ENCODE measurements around the gene CALN1. TPM values are rescaled to one million over a fixed set of nuclear protein-coding genes. Genes with fewer than 3 reads are reported as not detected.

CALN1 gene
- total and polyA plus RNA-seq, 9 donors: under 0.01 to 0.18 (median 0.13) TPM; not detected in 2

- Histone ChIP-seq H3K4me3 (no peak overlapping the region), H3K4me1 (ENCODE audit: insufficient read depth) (no peaks in the 10 kb centered on the region), H3K27ac (no peak overlapping the region), H3K9me3 (peaks cover 0 to 5% of the 10 kb centered on the region in 2 donors), H3K36me3 (no peaks in the 10 kb centered on the region), H3K27me3 (no peaks in the 10 kb centered on the region)
- no peak for DNase-seq
- TF ChIP-seq POLR2A (IDR thresholded peaks at IDR 0.05): no peak
- no peak for TF ChIP-seq CTCF (IDR thresholded peaks at IDR 0.05)
- no peak for TF ChIP-seq EP300 (IDR thresholded peaks at IDR 0.05)
- intact Hi-C loops (cut with DNase I): no loop called here
- WGBS, 3 donors: 1 to 11% (median 9%) methylated on average over 3 of the region's 3 CpGs
These were observed 391.8 kb downstream of the CALN1 start for GRCh38 chr7:72020311-72020710.

- intact Hi-C loops (cut with DNase I): no loop called here
- no peak for DNase-seq
- Histone ChIP-seq H3K9me3 (peaks cover 0 to 5% of the 10 kb centered on the region in 2 donors), H3K4me1 (ENCODE audit: insufficient read depth) (no peaks in the 10 kb centered on the region), H3K4me3 (no peak overlapping the region), H3K36me3 (no peaks in the 10 kb centered on the region), H3K27me3 (no peaks in the 10 kb centered on the region), H3K27ac (no peak overlapping the region)
- WGBS, 3 donors: 89 to 98% (median 94%) methylated on average over 2 of the region's 2 CpGs
- TF ChIP-seq EP300 (IDR thresholded peaks at IDR 0.05): no peak
- no peak for TF ChIP-seq POLR2A (IDR thresholded peaks at IDR 0.05)
- TF ChIP-seq CTCF (IDR thresholded peaks at IDR 0.05): no peak
These were observed 392.7 kb downstream of the CALN1 start for GRCh38 chr7:72019436-72019835.

DNA sequence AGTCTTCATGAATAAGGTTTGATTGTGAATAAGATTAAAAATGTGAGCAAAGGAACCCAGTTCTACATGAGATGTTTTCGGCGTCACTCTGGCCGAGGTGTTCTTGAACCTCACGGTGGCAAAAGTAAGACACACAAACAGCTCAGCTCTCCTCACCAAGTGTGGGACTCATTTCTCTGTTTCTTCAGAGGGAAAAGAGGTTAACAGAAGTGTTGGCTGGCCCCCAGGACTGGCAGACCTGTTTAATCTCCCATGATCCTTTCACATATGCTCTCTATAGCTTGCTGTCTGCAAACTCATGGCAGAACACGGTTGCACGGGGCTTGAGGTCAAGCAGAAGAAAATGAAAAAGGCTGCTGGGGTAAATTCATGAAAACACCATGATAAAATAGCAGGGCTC, 394.4 kb downstream of the CALN1 start:
- H3K27me3 ChIP-seq: no peaks in the 10 kb centered on the region
- H3K36me3 ChIP-seq: no peaks in the 10 kb centered on the region
- intact Hi-C loops (cut with DNase I): no loop called here
- H3K27ac ChIP-seq: no peak overlapping the region
- H3K4me1 ChIP-seq (ENCODE audit: insufficient read depth): no peaks in the 10 kb centered on the region
- 75 to 81% (median 78%) methylated on average over 6 of the region's 6 CpGs for WGBS, 3 donors
- peaks cover 0 to 5% of the 10 kb centered on the region in 2 donors for H3K9me3 ChIP-seq
- TF ChIP-seq EP300 (IDR thresholded peaks at IDR 0.05): no peak
- TF ChIP-seq POLR2A (IDR thresholded peaks at IDR 0.05): no peak
- TF ChIP-seq CTCF (IDR thresholded peaks at IDR 0.05): no peak
- H3K4me3 ChIP-seq: no peak overlapping the region
- DNase-seq: no peak

DNA sequence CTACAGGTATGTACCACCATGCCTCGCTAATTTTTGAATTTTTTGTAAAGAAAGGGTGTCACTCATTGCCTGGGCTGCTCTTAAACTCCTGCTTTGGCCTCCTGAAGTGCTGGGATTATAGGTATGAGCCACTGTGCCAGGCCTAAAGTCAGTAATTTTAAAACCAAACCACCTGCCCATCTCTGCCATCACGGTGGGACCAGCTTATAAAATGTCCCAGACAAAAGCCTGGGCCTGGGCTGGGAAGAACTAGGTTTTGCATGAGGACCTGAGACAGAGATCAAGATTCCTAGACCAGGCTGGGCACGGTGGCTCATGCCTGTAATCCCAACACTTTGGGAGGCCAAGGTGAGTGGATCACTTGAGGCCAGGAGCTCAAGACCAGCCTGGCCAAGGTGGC, 395.6 kb downstream of the CALN1 start:
- DNase-seq: no peak
- H3K27ac ChIP-seq: no peak overlapping the region
- peaks cover 0 to 5% of the 10 kb centered on the region in 2 donors for H3K9me3 ChIP-seq
- no peaks in the 10 kb centered on the region for H3K36me3 ChIP-seq
- intact Hi-C loops (cut with DNase I): no loop called here
- WGBS, 3 donors: 83 to 94% (median 84%) methylated on average over 3 of the region's 3 CpGs
- H3K4me1 ChIP-seq (ENCODE audit: insufficient read depth): no peaks in the 10 kb centered on the region
- H3K4me3 ChIP-seq: no peak overlapping the region
- TF ChIP-seq POLR2A (IDR thresholded peaks at IDR 0.05): no peak
- TF ChIP-seq EP300 (IDR thresholded peaks at IDR 0.05): no peak
- TF ChIP-seq CTCF (IDR thresholded peaks at IDR 0.05): no peak
- H3K27me3 ChIP-seq: no peaks in the 10 kb centered on the region

Data from ovary (tissue), 9 donors.